ENCODE results near the gene WEE2. TPM values are rescaled to one million over a fixed set of nuclear protein-coding genes. Genes with fewer than 3 reads are reported as not detected.

Gene WEE2
- 0.05 and 0.14 TPM in 2 replicates for total RNA-seq

DNA sequence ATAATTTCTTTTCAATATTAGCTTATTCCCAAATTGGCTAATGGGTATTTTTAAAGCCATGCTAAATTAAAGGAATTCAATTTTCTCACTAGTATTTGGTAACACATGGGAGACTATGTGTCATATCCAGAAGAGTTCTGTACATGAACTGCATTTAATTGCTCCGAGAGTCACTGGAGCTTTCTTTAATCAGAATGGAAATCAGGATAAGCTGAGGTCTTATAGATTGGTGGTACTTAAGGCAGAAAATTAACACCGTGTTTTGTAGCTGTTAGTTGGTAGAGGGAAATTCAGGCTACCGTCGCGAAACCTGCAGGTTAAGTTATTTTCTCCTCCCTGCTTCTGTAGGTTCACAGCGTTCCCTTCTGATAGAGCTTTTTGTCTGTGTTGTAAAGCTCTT lies at the start of gene WEE2:
Gene WEE2, plus strand, starts transcription at position 3 of the 400 bp plus-strand sequence. CDS start 406 bp downstream, outside the sequence.
- intact Hi-C loops (cut with micrococcal nuclease), result no loop called here

GRCh38 chr7:141659501-141659900 lies 48.7 kb upstream of the WEE2 start:
- intact Hi-C loops (cut with micrococcal nuclease), result no loop called here

DNA sequence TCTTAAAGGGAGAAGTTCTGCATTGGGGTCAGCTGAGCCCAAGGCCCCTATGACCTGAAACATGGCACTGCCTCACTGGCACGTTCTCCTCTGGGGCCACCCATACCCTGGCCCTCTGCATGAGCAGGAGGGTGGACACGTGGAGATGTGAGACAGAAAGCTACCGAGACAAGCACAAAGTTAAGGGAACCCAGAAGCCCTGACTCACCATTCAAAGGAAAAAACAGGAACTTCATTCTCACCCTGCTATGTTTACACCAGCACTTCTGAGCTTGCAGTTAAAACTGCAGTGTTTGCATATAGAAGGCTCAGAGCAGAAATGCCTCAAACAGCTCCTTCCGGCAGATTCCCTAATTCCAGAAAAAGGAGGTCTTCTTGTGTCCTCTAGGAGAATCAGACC lies 47.9 kb upstream of the WEE2 start:
- intact Hi-C loops (cut with micrococcal nuclease), result loop anchor here (5.0 kb wide), 1 partner anchor 42 kb away; the partner anchor contains the start of gene DENND11

DNA sequence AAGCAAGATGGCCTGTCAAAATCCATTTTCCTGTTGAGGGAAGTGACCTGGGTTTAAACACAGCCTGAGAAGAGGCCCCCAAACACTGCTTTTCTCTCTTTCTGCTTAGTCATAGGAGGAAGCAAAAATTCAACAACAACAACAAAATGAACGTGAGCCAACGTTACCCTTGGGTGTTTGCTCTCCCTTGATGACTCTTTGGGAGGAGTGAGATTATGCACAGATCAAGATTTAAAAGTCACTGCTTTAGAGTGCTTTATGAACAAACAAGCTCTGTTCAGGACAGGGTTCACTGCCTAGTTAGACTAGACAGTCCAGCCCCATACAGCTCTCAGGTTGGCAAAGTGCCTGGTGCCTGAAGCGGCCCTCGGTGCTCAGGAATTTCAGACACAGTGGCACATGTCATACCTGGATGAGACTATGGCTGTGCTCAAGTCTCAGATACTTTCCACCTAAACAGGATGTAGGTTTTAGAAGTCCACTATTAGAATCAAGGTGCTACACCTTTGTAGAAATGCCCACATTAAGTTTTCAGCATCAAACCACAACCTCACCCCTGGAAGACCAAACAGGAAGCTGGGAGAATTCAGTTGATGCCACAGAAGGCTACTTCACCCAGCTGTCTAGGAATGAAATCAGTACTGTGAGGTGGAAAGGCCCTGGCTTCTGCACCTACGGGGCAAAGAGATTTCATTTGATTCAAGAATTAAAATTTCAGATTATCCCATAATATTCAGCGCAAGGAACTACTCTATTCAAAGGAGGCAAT lies 44.9 kb upstream of the WEE2 start:
- intact Hi-C loops (cut with micrococcal nuclease), result loop anchor here (5.0 kb wide), 1 partner anchor 39 kb away; the partner anchor contains the start of gene DENND11

GRCh38 chr7:141664450-141664849 lies 43.7 kb upstream of the WEE2 start:
- intact Hi-C loops (cut with micrococcal nuclease), result loop anchor here (5.0 kb wide), 1 partner anchor 38 kb away; the partner anchor contains the start of gene DENND11

DNA sequence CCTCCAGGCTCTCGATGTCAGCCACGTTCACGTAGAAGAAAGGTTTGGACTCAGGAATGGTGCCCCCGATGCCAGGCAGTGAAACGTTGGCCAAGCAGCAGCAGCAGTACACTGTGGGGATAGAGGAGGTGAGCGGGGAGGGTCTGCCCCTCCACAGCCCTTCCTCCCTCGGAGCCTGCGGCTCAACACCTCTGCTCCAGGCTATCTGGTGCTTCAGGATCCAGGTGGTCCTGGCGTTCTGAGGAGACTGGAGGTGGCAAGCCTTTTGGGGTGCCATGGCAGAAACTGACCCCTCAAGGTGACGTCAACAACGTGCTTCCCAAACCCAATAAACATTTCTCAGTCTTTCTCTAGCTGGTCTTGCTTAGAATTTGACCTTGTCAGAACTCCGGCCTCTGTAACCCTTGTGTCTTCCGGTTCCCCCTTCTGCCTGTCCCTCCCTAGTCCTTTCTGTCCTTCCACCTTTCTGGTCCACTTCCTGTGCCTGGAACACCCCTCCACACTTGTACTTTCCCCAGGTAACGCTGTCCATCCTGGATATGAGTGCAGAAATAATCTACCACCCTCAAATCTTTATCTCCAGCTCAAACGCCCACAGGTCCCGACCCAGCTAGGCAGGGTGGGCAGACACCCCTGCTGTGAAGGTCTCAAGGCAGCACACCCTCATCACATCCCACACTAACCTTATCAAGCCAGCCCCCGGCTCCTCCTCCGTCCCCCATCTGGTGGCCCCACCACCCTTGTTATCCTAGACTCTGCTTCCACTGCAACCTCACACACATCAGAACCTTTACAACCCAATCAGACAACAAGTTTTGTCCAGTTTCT lies 42.7 kb upstream of the WEE2 start:
- intact Hi-C loops (cut with micrococcal nuclease), result no loop called here

DNA sequence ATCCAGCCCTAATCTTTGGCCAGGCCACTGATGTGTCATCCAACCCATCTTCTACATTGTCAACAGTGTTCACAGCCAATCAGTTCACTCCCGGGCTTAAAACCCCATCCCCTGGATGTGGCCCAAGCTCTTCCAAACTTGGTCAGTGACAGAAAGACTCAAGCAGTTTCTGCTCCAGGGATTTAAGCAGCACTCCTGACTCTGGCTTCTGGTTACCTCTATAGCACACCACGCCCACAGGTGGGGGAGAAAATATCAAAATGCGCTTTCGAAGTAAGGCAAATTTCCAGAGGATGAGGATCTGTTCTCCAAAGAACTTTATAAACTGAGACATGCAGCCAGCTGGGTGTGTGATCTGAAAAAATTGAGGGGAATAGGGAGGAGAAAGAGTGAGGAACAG lies 42.1 kb upstream of the WEE2 start:
- intact Hi-C loops (cut with micrococcal nuclease), result no loop called here

- intact Hi-C loops (cut with micrococcal nuclease), result no loop called here
Measured at GRCh38 chr7:141668853-141669252, 39.3 kb upstream of the WEE2 start.

DNA sequence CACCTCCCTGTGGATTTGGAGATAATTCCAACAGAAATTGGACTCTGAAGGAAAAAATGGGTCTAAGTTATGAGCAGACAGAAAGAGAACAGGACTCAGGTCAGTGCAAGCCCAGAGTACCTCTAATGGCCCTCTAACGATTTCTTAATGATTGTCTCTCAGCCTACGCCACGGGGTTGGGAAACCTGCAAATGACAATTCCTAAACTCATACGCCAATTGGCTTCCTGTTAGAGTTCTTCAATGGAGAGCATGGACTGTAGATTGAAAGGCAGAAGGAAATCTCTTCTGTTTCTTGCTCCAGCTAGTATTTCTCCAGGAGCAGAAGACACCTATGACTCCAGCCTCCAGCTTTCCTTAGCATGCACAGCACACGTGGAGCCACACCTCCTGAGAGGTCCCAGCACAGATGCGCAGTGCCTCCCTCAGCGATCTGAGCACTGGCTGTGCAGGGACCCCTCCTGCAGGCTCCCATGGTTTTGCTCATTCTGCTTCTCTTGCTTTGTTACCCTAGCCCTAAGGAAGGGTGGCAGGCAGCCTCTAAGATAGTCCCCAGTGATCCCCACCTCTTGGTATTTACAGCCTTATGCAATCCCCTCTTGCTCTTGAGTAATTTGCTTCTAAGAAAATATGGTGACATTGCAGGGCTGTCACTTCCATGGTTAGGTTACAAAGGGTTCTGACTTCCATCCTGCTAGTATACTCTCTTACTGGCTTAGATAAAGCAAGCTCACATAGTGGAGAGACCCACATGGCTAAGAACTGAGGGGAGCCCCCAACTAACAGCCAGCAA lies 36.3 kb upstream of the WEE2 start:
- intact Hi-C loops (cut with micrococcal nuclease), result no loop called here

DNA sequence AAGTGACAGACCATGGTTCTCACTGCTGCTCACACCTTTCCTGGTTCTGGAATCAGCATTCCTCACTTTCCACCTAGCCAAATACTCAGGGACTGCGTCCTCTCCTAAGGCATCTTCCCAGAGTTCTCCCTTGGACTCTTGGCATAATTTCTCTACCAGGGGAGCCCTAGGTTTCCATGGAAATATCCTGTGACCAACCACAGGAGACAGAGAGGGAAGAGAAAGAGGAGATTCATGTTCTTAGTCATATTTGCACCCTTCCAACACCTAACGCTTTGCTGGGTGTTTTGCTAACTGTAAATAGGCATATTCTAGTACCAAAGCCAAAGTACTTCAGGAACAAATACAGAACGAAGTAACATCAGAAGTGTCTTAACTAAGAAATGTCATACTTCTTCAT lies 34.8 kb upstream of the WEE2 start:
- intact Hi-C loops (cut with micrococcal nuclease), result no loop called here

GRCh38 chr7:141674171-141674671 lies 33.9 kb upstream of the WEE2 start:
- intact Hi-C loops (cut with micrococcal nuclease), result no loop called here

DNA sequence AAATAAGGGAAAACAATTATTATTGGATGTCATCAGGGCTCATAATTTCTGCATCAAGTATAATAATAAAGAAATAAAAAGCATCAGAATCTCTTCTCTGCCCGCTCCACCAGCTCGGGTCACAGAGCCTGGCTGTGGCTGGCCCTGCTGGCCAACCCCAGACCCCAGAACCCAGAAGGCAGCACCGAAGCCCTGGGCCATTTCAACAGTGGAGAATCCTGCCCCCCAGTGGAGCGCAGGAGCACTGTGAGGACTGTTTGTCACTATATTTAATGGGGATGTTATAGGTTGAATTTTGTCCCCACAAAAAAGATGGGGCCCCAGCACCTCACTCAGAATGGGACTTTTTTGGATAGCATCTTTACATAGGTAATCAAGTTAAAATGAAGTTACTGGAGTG lies 33.5 kb upstream of the WEE2 start:
- intact Hi-C loops (cut with micrococcal nuclease), result no loop called here

DNA sequence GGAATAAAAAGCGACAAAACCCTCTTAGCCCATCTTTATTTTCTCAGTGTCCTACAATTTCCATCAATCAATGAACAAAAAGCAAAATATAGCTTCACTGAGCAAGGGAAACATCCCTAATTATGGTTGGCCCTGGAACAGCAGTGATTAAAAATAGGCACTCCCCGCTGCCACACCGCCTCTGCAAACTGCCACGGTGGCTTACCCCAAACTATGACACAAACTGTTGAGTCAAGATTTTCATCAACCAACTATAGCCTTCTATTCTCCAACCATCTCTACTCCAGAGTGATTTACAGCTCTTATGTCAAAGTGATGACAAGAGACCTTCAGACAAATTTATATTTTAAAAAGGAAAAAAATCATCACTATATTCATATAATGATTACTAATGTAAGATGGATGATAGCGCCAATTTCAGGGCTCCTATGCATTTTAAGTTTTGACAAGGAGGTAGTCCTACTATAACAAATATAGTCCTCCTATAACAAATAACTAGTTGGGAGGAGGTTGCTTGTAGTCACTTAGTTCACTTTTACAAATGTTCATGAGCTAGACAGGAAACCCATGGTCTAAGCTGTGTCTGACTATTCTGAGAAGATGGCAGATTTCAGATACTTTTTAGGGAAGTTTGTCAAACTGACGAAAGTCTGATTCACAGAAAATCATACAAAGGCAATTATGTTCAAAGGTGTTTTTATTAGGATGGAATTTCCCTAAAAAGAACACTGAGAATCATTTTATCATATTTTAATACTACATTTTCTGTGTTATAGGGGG lies 32.5 kb upstream of the WEE2 start:
- intact Hi-C loops (cut with micrococcal nuclease), result no loop called here

GRCh38 chr7:141676618-141677017 lies 31.5 kb upstream of the WEE2 start:
- intact Hi-C loops (cut with micrococcal nuclease), result no loop called here

DNA sequence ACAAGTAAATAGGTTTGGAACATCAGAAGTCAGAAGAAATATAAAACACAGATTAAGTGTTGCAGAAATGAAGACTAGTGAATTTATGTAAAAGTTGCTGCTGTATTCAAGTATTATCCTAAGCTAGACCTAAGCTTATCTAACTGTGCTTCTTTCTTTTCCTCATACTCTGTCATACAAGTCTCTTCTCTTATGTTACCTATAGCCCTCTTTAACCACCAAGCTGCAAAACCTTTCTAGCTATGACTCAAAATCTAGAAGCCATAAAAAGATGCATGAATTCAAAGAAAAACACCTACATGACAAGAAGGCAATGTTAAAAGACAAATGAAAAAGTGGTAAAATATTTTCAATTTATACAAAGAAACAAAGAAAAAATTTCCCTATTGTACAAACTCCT lies 29.1 kb upstream of the WEE2 start:
- intact Hi-C loops (cut with micrococcal nuclease), result no loop called here

DNA sequence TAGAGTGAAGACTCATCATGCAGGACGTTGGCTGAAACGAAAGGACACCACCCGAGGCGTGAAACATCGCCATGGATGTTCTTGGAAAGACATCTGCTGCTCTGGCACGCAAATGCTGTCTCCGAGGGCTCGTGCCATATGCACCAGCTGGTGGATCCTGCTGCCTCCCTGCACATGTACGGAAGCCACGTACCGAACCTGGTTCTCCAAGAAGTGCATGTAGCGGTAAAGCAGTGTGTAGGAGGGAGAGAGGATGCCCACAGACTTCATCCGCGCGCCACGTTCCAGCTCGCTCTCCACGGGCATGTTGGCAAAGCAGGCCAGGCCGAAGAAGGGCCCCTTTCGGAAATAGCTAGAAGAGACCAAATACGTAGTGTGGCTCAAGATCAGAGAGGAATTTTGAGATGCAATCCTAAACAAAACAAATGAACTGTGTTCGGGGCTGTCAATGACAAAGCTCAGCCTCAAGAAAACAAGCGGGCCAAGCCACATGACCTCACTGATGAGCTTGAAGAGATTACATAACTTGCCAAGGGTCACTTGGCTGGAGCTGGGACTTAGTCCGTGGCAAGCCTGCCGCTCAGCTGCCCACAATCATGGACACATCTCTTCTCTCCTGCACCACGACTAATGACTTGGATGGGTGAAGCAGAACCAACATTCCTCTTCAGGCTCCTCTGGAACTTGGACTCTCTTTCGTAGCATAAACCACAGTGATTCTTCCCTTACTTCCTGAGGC lies 22.7 kb upstream of the WEE2 start:
- intact Hi-C loops (cut with micrococcal nuclease), result no loop called here

- intact Hi-C loops (cut with micrococcal nuclease), result no loop called here
Measured at GRCh38 chr7:141686074-141686473, 22.1 kb upstream of the WEE2 start.

DNA sequence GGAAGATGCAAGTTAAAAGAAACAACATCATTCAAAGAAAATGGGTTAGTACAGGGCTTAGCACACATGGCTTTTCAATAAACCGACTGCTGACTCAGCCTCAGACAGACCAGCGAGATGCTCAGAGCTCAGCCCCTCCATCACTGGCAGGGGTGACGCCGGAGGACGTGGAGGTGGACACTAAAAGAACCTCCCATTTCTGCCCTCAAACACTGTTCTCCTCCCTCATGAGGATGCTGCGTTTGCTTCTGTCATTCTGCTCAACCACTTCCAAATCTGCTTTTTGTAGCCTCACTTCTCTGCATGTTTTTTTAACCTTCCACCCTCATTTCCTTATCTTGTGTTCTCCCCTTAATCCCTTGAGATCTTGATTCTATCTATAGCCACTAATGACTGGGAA lies 21.5 kb upstream of the WEE2 start:
- intact Hi-C loops (cut with micrococcal nuclease), result no loop called here

DNA sequence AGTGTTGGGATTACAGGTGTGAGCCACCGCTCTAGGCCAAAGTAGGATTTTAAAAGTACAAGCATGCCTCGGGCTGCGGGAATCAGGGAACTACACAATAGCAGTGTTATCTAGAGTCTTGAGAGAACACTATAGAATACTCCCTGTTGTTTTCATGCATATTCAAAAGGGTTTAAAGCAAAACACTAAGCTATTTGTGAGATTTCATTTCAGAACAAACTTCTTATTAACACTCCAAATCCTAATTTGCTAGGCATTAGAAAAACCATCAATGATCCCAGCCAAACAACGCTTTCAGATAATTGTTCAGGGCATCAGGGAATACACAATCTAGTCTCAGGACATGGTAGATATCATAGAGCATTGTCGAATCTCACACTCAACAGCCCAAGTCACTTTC lies 20.1 kb upstream of the WEE2 start:
- intact Hi-C loops (cut with micrococcal nuclease), result no loop called here
